HCT116 (cell line): ENCODE results near the gene PPP2R5C. TPM values are rescaled to one million over a fixed set of nuclear protein-coding genes. Genes with fewer than 3 reads are reported as not detected.

ENCODE experiments used
- ATAC-seq: fragments of 200-7000 bp; cut with Tn5 transposase; 2 replicates; pipeline ENCODE4 v1.9.1; 2020; ENCODE audit warnings: mild to moderate bottlenecking, moderate library complexity
- BruUV-seq: library from RNA; stranded (reverse); fragments of 400-500 nt; replicated peaks from 2 replicates; lab custom pipeline; 2021; lab: Mats Ljungman, UMichigan
- CTCF ChIA-PET: fragments of 300-600 bp; sonication (Branson Sonifier 250); formaldehyde crosslinking; loops from one replicate; lab custom pipeline; 2021; ENCODE audit warnings: antibody characterized with exemption; lab: Charles Lee
- POLR2A ChIA-PET: fragments of 300-600, 350-600 bp; sonication (Branson Sonifier 250); formaldehyde crosslinking; loops from one replicate; lab custom pipeline; 2021; ENCODE audit warnings: antibody characterized with exemption; lab: Charles Lee
- RAD21 ChIA-PET, 2 experiments: fragments of 300-600 bp; sonication (Branson Sonifier 250); formaldehyde crosslinking; loops; one replicate each; lab custom pipeline; 2023; ENCODE audit warnings: low total read pairs in 2 of 2; ENCODE audit not compliant: uncharacterized antibody in 2 of 2, unreplicated experiment in 2 of 2, low non-redundant PET in 1 of 2; lab: Charles Lee
- DNase-seq: peaks from one replicate; pipeline ENCODE4 v3.0.0-alpha.2; 2010; ENCODE audit warnings: low read depth, low spot score
- H2AFZ ChIP-seq: fragments of 200-600 bp; shearing (Covaris generic), sonication (generic); 2 replicates; pipeline ENCODE4 v1.6.1; 2017; ENCODE audit warnings: low read depth, mixed run types, mixed read lengths, antibody characterized with exemption, low read length; ENCODE audit not compliant: poor library complexity, severe bottlenecking
- H3K27ac ChIP-seq: 2 replicates; pipeline ENCODE4 v1.5.1; 2012; ENCODE audit warnings: low read depth, low read length
- H3K27me3 ChIP-seq: fragments of 200-600 bp; sonication (generic); 2 replicates; pipeline ENCODE4 v1.6.1; 2016; ENCODE audit warnings: mixed run types, low read length, mixed read lengths; ENCODE audit not compliant: insufficient read depth
- H3K36me3 ChIP-seq, 2 experiments: fragments of 200-500 bp in 1 of 2; fragments of 200-600 bp in 1 of 2; sonication (Bioruptor generic) in 1 of 2; sonication (generic) in 1 of 2; 2 replicates each; pipeline versions ENCODE4 v1.5.1 to v1.6.1; 2014 to 2016; ENCODE audit warnings: low read length in 2 of 2, inconsistent platforms in 1 of 2, mixed read lengths in 1 of 2, mixed run types in 1 of 2; ENCODE audit not compliant: insufficient read depth in 2 of 2, control insufficient read depth in 1 of 2
- H3K4me1 ChIP-seq, 2 experiments: fragments of 200-600 bp in 1 of 2; sonication (generic) in 1 of 2; 2 replicates each; pipeline versions ENCODE4 v1.5.1 to v1.6.1; 2012 to 2017; ENCODE audit warnings: low read length in 2 of 2, inconsistent platforms in 1 of 2, mild to moderate bottlenecking in 1 of 2, mixed read lengths in 1 of 2, mixed run types in 1 of 2, moderate library complexity in 1 of 2; ENCODE audit not compliant: insufficient read depth in 2 of 2, control insufficient read depth in 1 of 2
- H3K4me2 ChIP-seq: fragments of 200-600 bp; sonication (generic); 2 replicates; pipeline ENCODE4 v1.6.1; 2017; ENCODE audit warnings: mixed run types, low read length, mixed read lengths
- H3K4me3 ChIP-seq, 2 experiments: fragments of 200-600 bp in 1 of 2; sonication (generic) in 1 of 2; replicated peaks in 1 of 2; 2 replicates each; pipeline ENCODE4 v1.5.1; 2011 to 2016; ENCODE audit warnings: low read length in 2 of 2, control low read depth in 1 of 2, low read depth in 1 of 2, mild to moderate bottlenecking in 1 of 2, mixed read lengths in 1 of 2, mixed run types in 1 of 2
- H3K79me2 ChIP-seq: fragments of 200-600 bp; sonication (generic); 2 replicates; pipeline ENCODE4 v1.6.1; 2017; ENCODE audit warnings: mild to moderate bottlenecking, mixed run types, low read length, moderate library complexity, mixed read lengths; ENCODE audit not compliant: insufficient read depth
- H3K9ac ChIP-seq: fragments of 200-600 bp; sonication (generic); 2 replicates; pipeline ENCODE4 v1.6.1; 2016; ENCODE audit warnings: low read length, mixed read lengths
- H3K9me2 ChIP-seq: fragments of 200-600 bp; sonication (generic), shearing (Covaris generic); 2 replicates; pipeline ENCODE4 v1.6.1; 2017; ENCODE audit warnings: mixed run types, mild to moderate bottlenecking, moderate library complexity; ENCODE audit not compliant: insufficient read depth
- H3K9me3 ChIP-seq, 2 experiments: fragments of 200-500 bp in 1 of 2; fragments of 200-600 bp in 1 of 2; sonication (Bioruptor generic) in 1 of 2; sonication (generic) in 1 of 2; 2 replicates each; pipeline ENCODE4 v1.6.1; 2014 to 2017; ENCODE audit warnings: low read length in 2 of 2, mixed read lengths in 2 of 2, inconsistent platforms in 1 of 2, low read depth in 1 of 2, mild to moderate bottlenecking in 1 of 2, mixed run types in 1 of 2, moderate library complexity in 1 of 2; ENCODE audit not compliant: control insufficient read depth in 1 of 2, insufficient read depth in 1 of 2
- H4K20me1 ChIP-seq: fragments of 200-600 bp; sonication (generic), shearing (Covaris generic); 2 replicates; pipeline ENCODE4 v1.6.1; 2017; ENCODE audit warnings: mixed run types, mild to moderate bottlenecking, moderate library complexity; ENCODE audit not compliant: insufficient read depth
- ATF3 ChIP-seq: IDR thresholded peaks from 2 replicates; pipeline ENCODE4 v1.6.1; 2012
- CBX3 ChIP-seq: IDR thresholded peaks from 2 replicates; pipeline ENCODE4 v1.6.1; 2012; ENCODE audit warnings: low read depth
- ELF1 ChIP-seq: IDR thresholded peaks from 2 replicates; pipeline ENCODE4 v1.6.1; 2012; ENCODE audit warnings: low read depth, borderline replicate concordance
- EZH2phosphoT487 ChIP-seq: fragments of 200-600 bp; IDR thresholded peaks from 2 replicates; pipeline ENCODE4 v1.6.1; 2018; ENCODE audit warnings: antibody characterized with exemption, borderline replicate concordance
- FOSL1 ChIP-seq: IDR thresholded peaks from 2 replicates; pipeline ENCODE4 v1.6.1; 2012; ENCODE audit warnings: low read depth
- MAX ChIP-seq: IDR thresholded peaks from 2 replicates; pipeline ENCODE4 v1.6.1; 2012
- POLR2A ChIP-seq: IDR thresholded peaks from 2 replicates; pipeline ENCODE4 v1.7.0; 2011; ENCODE audit warnings: borderline replicate concordance; ENCODE audit not compliant: insufficient read depth, insufficient read length; ENCODE audit errors: extremely low read depth
- POLR2AphosphoS5 ChIP-seq: IDR thresholded peaks from 2 replicates; pipeline ENCODE4 v1.6.1; 2011; ENCODE audit warnings: mild to moderate bottlenecking, low read depth, low read length, moderate library complexity
- RAD21 ChIP-seq: IDR thresholded peaks from 2 replicates; pipeline ENCODE4 v1.6.1; 2012; ENCODE audit warnings: low read depth, mild to moderate bottlenecking
- SP1 ChIP-seq: IDR thresholded peaks from 2 replicates; pipeline ENCODE4 v1.6.1; 2012; ENCODE audit warnings: low read depth
- TCF7L2 ChIP-seq: IDR thresholded peaks from 2 replicates; pipeline ENCODE4 v1.7.0; 2011; ENCODE audit warnings: borderline replicate concordance, inconsistent platforms; ENCODE audit not compliant: insufficient read depth, insufficient read length; ENCODE audit errors: extremely low read depth
- YY1 ChIP-seq: IDR thresholded peaks from 2 replicates; pipeline ENCODE4 v1.6.1; 2011; ENCODE audit warnings: low read length, low read depth, moderate library complexity, mild to moderate bottlenecking; ENCODE audit not compliant: insufficient replicate concordance; ENCODE audit errors: extremely low read depth
- ZFX ChIP-seq: fragments of 450-650 bp; IDR thresholded peaks from 2 replicates; pipeline ENCODE4 v1.6.1; 2017
- intact Hi-C: fragments of 100-400 bp; cut with micrococcal nuclease; formaldehyde crosslinking; loops from 2 replicates; pipeline ENCODE4 v1.10.0; 2022
- total RNA-seq: library from RNA; stranded (reverse); gene quantifications from one replicate; pipeline ENCODE4 v1.2.1, GENCODE V29; 2021; ENCODE audit not compliant: unreplicated experiment
- TF ChIP-seq, protein P1 (sequence below): IDR thresholded peaks from 2 replicates; pipeline ENCODE4 v1.6.1; 2011; ENCODE audit warnings: mild to moderate bottlenecking, low read length, moderate library complexity; ENCODE audit not compliant: insufficient replicate concordance; ENCODE audit errors: extremely low read depth

Gene PPP2R5C
- total RNA-seq, 1 experiment from 2014 or later = 117 TPM

DNA sequence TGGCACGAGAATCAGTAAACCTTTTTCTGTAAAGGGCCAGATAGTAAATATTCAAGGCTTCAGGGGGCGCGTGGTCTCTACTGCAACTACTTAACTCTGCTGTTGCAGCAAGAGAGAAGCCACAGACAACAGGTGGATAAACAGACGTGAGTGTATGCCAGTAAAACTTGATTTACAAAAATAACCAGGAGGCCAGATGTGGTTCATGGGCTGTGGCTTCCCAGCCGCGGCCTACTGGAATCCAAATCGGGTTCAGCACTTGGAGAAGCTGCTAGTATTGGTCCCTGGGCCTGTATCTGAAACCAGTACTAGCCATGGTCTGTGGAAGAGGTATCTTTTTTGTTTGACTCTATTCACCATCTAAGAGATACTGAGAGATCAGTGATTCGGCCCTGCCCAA lies 13.3 kb downstream of the PPP2R5C start:
- Histone ChIP-seq H3K9me2 (no peaks in the 10 kb centered on the region), H3K27ac (no peak overlapping the region), H3K4me2 (no peak overlapping the region), H3K4me3 (no peak overlapping the region), H3K9ac (no peak overlapping the region), H3K79me2 (no peaks in the 10 kb centered on the region), H2AFZ (no peak overlapping the region), H3K27me3 (no peaks in the 10 kb centered on the region), H3K4me1 (no peaks in the 10 kb centered on the region; a peak in 1 of 4 replicates), H3K36me3 (no peaks in the 10 kb centered on the region), H4K20me1 (no peaks in the 10 kb centered on the region), H3K9me3 (no peaks in the 10 kb centered on the region)
- BruUV-seq = no TSS peak
- ChIA-PET CTCF (no interaction called here), RAD21 (no interaction called here), POLR2A (no interaction called here)
- no peak for ATAC-seq
- intact Hi-C loops = loop anchor here (5.0 kb wide), 1 partner anchor 187 kb away; the partner anchor contains the start of gene DYNC1H1
- no peak for DNase-seq
- TF ChIP-seq POLR2A (no peak), TCF7L2 (no peak), ATF3 (no peak), MAX (no peak), CBX3 (no peak), ELF1 (no peak), YY1 (no peak), SP1 (no peak), RAD21 (no peak), POLR2AphosphoS5 (no peak), EZH2phosphoT487 (no peak), ZFX (no peak), FOSL1 (no peak)
- TF ChIP-seq, protein P1, sequence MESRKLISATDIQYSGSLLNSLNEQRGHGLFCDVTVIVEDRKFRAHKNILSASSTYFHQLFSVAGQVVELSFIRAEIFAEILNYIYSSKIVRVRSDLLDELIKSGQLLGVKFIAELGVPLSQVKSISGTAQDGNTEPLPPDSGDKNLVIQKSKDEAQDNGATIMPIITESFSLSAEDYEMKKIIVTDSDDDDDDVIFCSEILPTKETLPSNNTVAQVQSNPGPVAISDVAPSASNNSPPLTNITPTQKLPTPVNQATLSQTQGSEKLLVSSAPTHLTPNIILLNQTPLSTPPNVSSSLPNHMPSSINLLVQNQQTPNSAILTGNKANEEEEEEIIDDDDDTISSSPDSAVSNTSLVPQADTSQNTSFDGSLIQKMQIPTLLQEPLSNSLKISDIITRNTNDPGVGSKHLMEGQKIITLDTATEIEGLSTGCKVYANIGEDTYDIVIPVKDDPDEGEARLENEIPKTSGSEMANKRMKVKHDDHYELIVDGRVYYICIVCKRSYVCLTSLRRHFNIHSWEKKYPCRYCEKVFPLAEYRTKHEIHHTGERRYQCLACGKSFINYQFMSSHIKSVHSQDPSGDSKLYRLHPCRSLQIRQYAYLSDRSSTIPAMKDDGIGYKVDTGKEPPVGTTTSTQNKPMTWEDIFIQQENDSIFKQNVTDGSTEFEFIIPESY = no peak
